Measurements from ENCODE around the gene SULT1A2. TPM values are rescaled to one million over a fixed set of nuclear protein-coding genes. Genes with fewer than 3 reads are reported as not detected.
"Not testable (repeated sequence)": the region's sequence is repeated elsewhere in the genome, so short reads cannot be mapped to it uniquely, and the experiment has no call there.

The SULT1A2 gene
- total RNA-seq, 2 experiments from 2014 or later, result 0.42 to 0.57 TPM

DNA sequence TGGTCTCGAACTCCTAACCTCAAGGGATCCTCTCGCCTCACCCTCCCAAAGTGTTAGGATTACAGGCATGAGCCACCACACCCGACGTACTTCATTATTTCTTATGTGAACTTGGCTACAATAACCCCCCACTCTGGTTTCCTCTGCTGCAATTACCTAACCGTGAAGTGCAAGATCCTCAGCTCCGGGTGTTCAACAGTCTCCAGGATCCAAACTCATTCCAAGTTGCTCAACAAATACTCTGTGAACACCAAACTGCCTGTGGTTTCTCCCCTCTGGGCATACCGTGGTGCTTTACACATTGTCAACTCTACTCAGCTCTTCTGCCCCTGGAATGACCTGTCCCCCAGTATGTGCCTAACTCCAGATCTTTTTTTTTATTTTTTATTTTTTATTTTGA is 19.8 kb upstream of the SULT1A2 start:
- DNase-seq (no peak), ATAC-seq (no peak)
- ChIA-PET CTCF (interaction anchor here (1.2 kb wide), 1 partner anchor 24 kb away, joined by 4 read pairs; no protein-coding TSS in a partner anchor), POLR2A (no interaction called here)
- Mint-ChIP-seq H3K27ac (no peak overlapping the region), H3K4me1 (ENCODE audit: low read depth) (peaks cover 3% of the 10 kb centered on the region), H3K27me3 (ENCODE audit: low read depth) (no peaks in the 10 kb centered on the region), H3K9me3 (ENCODE audit: insufficient read depth) (no peaks in the 10 kb centered on the region), H3K4me3 (no peak overlapping the region), H3K36me3 (ENCODE audit: low read depth) (peaks cover 12% of the 10 kb centered on the region)

DNA sequence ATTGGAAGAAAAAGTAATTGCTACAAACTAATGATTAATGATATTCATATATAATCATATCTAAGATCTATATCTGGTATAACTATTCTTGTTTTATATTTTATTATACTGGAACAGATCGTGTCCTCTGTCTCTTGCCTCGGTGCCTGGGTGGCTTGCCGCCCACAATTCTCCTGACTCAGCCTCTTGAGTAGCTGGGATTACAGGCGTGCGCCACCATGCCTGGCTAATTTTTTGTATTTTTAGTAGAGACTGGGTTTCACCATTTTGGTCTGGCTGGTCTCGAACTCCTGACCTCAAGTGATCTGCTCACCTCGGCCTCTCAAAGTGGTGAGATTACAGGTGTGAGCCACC is 19.4 kb upstream of the SULT1A2 start:
- DNase-seq; H3K4me1 Mint-ChIP-seq (ENCODE audit: low read depth); ATAC-seq; H3K4me3 Mint-ChIP-seq; H3K9me3 Mint-ChIP-seq (ENCODE audit: insufficient read depth); POLR2A ChIA-PET; H3K27me3 Mint-ChIP-seq (ENCODE audit: low read depth); H3K27ac Mint-ChIP-seq: not testable (repeated sequence)
- peaks cover 12% of the 10 kb centered on the region for H3K36me3 Mint-ChIP-seq (ENCODE audit: low read depth)
- CTCF ChIA-PET, result interaction anchor here (1.2 kb wide), 1 partner anchor 23 kb away, joined by 4 read pairs; no protein-coding TSS in a partner anchor

DNA sequence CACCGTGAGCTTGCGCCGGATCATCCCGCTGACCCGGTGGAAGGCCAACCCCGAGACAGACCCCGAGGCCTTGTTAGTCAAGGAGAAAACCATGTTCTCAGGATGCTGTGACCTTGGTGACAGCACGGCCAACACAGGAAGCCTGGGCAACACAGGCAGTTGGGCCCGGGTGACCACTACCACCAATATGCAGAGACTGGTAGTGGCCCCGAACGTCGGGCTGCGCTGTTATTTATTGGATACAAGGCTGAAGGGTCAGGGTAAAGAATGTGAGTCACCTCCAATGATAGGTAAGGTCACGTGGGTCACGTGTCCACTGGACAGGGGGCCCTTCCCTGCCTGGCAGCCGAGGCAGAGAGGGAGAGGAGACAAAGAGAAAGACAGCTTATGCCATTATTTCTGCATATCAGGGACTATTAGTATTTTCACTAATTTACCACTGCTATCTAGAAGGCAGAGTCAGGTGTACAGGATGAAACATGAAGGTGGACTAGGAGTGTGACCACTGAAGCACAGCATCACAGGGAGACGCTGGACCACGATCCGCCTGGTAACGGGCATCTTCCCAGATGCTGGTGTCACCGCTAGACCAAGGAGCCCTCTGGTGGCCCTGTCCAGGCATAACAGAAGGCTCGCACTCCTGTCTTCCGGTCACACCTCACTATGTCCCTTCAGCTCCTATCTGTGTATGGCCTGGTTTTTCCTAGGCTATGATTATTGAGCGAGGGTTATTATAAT is 18.8 kb upstream of the SULT1A2 start:
- ATAC-seq; H3K27ac Mint-ChIP-seq; H3K4me3 Mint-ChIP-seq; CTCF ChIA-PET; POLR2A ChIA-PET; H3K27me3 Mint-ChIP-seq (ENCODE audit: low read depth); H3K9me3 Mint-ChIP-seq (ENCODE audit: insufficient read depth); H3K4me1 Mint-ChIP-seq (ENCODE audit: low read depth): not testable (repeated sequence)
- DNase-seq, result peak; percentile 46
- peaks cover 11% of the 10 kb centered on the region for H3K36me3 Mint-ChIP-seq (ENCODE audit: low read depth)

DNA sequence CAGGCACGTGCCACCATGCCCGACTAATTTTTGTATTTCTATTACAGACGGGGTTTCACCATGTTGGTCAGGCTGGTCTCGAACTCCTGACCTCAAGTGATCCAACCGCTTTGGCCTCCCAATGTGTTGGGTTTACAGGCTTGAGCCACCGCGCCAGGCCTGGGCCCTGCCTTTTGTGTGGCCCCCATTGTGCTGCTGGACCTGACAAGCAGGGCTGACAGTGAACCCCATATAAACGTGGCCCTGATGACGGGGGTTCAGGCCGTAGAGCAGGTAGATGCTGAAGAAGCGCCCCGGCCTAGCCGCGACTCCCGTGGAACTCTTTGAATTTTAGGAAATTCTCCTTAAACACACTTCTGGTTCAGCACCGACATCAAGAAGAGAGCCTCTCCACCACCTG is 17.7 kb upstream of the SULT1A2 start:
- ATAC-seq; H3K27me3 Mint-ChIP-seq (ENCODE audit: low read depth); DNase-seq; H3K36me3 Mint-ChIP-seq (ENCODE audit: low read depth); POLR2A ChIA-PET; H3K27ac Mint-ChIP-seq; H3K4me3 Mint-ChIP-seq; CTCF ChIA-PET; H3K9me3 Mint-ChIP-seq (ENCODE audit: insufficient read depth): not testable (repeated sequence)
- peaks cover 12% of the 10 kb centered on the region for H3K4me1 Mint-ChIP-seq (ENCODE audit: low read depth)

DNA sequence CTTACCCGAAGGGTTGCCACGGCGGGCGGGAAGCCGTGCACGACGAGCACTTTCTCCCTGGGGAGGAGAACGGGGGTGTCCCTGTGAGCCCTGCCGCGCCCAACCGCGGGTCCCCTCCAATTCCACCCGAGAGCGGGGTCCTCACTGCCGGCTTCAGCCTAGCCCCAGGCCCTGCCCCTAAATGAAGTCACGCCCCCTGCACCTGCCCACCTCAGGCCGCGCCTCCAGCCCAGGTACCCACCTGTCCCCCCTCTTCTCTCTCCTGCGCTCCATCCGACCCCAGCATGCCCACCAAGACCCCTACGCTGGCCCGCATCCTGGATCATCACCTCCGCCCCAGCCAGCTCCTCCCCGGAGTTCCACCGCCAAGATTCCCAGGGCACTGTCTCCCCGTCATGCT is 17.1 kb upstream of the SULT1A2 start:
- H3K4me1 Mint-ChIP-seq (ENCODE audit: low read depth), result peaks cover 17% of the 10 kb centered on the region
- H3K27ac Mint-ChIP-seq; POLR2A ChIA-PET; H3K4me3 Mint-ChIP-seq; H3K36me3 Mint-ChIP-seq (ENCODE audit: low read depth); CTCF ChIA-PET; H3K27me3 Mint-ChIP-seq (ENCODE audit: low read depth); DNase-seq; H3K9me3 Mint-ChIP-seq (ENCODE audit: insufficient read depth); ATAC-seq: not testable (repeated sequence)

DNA sequence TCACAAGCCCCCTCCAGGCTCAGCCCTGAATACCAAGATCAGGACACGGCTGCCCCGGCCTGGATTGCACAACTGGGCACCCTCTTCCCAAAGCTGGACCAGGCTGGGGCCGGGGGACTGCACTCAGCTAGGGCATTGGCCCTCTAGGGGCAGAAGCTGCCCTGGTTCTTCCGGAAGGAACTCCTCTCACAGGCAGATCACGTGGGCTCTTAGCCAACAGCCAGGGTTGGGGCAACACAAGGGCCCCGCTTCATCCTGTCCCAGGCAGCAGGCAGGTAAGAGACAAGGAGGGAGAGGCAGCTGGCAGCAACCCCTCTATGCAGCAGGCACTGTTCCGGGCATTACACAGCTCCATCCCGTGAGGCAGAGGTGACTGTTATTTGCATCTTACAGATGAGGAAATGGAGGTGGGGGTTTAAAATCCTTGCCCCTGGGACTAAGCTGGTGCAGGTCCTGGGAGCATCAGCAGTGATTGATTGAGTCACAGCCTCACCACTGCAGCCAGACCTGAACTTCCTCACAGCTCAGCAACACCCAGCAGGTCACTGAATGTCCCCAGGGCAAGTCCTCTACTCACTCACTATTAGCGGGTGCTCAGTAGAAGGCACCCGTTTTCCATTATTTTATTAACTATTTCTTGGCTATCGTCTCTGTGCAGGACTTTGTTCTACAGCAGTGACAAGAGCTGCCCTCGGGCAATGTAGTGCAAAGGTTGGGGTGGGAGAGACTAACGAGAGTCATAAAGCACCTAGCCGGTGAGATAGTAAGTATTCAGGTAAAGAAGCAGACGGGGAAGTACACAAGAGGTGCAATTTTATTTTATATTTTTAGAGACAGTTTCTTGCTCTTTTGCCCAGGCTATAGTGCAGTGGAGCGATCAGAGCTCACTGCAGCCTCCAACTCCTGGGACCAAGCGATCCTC is 15.8 kb upstream of the SULT1A2 start:
- H3K4me3 Mint-ChIP-seq, result not testable (repeated sequence)

DNA sequence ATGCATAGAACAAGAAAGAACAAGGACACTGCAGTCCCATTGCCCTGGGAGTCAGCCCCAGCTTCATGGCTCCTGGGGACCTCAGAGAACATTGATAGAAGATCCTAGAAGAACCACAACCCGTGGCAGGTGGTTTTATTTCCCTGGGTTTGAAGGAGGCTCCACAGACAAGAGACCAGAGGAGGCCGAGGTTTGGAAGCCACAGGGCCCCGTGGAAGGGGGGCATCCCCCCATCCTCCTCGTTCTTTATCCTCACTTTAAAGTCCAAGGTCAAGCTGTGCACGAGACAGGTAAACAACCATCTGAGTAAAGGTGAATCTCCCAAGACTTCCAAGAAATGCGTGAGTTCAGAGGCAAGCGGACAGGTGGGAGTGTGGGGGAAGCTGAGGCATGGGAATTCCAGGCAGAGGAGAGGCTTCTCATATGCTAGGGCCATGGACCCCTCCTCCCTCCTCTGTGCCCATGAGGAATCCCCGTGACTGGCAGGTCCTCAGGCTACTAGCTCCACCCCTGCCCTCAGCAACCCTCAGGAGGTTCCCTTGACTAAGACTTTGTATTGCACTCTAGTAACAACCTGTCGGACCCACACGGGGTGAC is 13.8 kb upstream of the SULT1A2 start:
- no peak overlapping the region for H3K4me3 Mint-ChIP-seq
- peak overlapping the region; percentile 45 for H3K27ac Mint-ChIP-seq
- H3K9me3 Mint-ChIP-seq (ENCODE audit: insufficient read depth), result no peaks in the 10 kb centered on the region
- peaks cover 1% of the 10 kb centered on the region for H3K36me3 Mint-ChIP-seq (ENCODE audit: low read depth)
- ChIA-PET POLR2A (no interaction called here), CTCF (interaction anchor here (0.5 to 1.2 kb wide), 2 partner anchors 23 to 340 kb away, joined by 3 read pairs; partner anchors contain the start of gene NFATC2IP)
- no peak for DNase-seq
- H3K27me3 Mint-ChIP-seq (ENCODE audit: low read depth), result no peaks in the 10 kb centered on the region
- H3K4me1 Mint-ChIP-seq (ENCODE audit: low read depth), result peaks cover 17% of the 10 kb centered on the region
- ATAC-seq, result no peak

More for the DNA sequence above, 15.8 kb upstream of the SULT1A2 start:
- ATAC-seq, result peak; percentile 95
- H3K27me3 Mint-ChIP-seq (ENCODE audit: low read depth); H3K36me3 Mint-ChIP-seq (ENCODE audit: low read depth); DNase-seq; H3K9me3 Mint-ChIP-seq (ENCODE audit: insufficient read depth); POLR2A ChIA-PET; H3K27ac Mint-ChIP-seq; CTCF ChIA-PET: not testable (repeated sequence)
- peaks cover 17% of the 10 kb centered on the region for H3K4me1 Mint-ChIP-seq (ENCODE audit: low read depth)

DNA sequence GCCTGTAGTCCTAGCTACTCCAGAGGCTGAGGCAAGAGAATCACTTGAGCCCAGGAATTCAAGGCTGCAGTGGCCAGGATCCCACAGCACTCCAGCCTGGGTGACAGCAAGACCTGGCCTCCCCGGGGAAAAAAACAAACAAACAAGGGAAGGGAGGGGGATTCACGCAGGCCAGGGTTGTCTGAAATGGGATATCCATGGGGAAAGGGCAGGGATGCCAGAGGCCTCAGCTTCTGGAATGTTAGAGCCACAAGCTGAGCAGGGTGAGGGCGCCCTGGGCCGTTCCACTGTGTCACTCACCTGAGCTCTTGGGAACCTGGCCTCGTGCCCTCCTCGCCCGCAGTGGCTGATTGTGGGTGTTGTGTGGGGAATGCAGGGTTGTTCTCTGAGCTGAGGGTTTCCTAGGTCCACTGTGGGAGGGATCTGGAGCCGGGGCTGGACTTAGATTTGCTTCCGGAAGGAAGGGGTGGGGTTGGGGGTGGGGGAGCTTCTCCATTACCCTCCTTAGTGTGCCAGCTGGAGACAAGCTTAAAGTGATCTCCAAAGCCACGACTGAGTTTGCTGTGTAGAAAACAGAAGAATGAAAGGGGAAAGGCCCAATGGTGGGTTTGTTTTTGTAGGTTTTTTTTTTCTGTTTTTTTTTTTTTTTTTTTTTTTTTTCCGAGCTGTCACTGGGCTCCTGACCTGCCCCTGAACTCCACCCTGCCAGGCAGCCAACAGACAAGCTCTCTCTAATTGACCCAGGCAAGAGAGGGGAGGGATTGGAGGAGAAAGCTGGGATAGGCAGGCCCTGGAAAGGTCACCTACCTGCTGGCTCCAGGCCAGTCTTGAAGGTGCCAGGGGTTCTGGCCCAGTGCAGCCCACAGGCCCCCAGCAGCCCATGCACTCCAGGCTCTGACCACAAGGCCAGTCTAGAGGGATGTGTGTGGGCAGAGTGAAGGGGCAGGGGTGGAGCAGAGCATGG is 13.1 kb upstream of the SULT1A2 start, which contains the start of gene SULT1A1:
Gene SULT1A1, minus strand, starts transcription at position 414 of the 964 bp plus-strand sequence. CDS start 1,189 bp downstream, outside the sequence.
- ATAC-seq (no peak), DNase-seq (no peak)
- CTCF ChIA-PET, result no interaction called here
- no peaks in the 10 kb centered on the region for H3K9me3 Mint-ChIP-seq (ENCODE audit: insufficient read depth)
- H3K27me3 Mint-ChIP-seq (ENCODE audit: low read depth), result no peaks in the 10 kb centered on the region
- POLR2A ChIA-PET, result no interaction called here
- H3K27ac Mint-ChIP-seq, result peak within 1 kb of the TSS; percentile 55
- peaks cover 1% of the 10 kb centered on the region for H3K36me3 Mint-ChIP-seq (ENCODE audit: low read depth)
- H3K4me1 Mint-ChIP-seq (ENCODE audit: low read depth), result peaks cover 17% of the 10 kb centered on the region
- H3K4me3 Mint-ChIP-seq, result no peak within 1 kb of the TSS

DNA sequence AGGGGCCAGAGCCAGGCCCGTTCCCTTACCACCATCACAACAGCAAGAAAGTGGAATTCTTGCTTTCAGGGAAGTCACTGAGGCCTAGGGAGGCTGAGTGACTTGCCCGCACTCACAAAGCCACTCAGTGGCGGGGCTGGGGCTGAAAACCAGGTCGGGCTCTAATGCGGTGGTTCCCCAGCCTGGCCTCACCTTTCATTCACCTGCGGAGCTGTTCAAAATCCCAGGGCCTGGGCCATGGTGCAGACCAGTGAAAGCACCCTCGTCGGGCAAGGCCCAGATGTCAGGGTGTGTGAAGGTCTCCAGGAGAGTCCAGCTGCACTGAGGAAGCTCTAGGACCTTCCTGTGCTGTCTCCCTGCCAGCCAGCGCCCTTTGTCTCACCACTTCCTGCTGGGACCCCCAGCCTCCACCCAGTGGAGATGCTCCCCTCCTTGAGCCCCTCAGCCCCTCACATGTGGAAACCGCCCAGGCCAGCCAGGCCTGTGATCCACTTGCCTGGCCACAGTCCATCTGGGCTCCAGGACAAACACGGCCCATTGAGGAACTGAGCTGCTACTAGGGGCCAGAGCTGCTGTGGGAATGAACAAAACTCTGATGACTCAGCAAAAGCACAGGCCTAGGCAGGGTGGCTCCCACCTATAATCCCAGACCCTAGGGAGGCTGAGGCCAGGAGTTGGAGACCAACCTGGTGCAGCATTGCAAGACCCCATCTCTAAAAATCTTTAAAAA is 12.2 kb upstream of the SULT1A2 start:
- H3K27me3 Mint-ChIP-seq (ENCODE audit: low read depth); H3K36me3 Mint-ChIP-seq (ENCODE audit: low read depth); POLR2A ChIA-PET; CTCF ChIA-PET; DNase-seq; H3K9me3 Mint-ChIP-seq (ENCODE audit: insufficient read depth); H3K4me3 Mint-ChIP-seq; ATAC-seq: not testable (repeated sequence)
- Mint-ChIP-seq H3K27ac (peak overlapping the region; percentile 55), H3K4me1 (ENCODE audit: low read depth) (peaks cover 17% of the 10 kb centered on the region)

DNA sequence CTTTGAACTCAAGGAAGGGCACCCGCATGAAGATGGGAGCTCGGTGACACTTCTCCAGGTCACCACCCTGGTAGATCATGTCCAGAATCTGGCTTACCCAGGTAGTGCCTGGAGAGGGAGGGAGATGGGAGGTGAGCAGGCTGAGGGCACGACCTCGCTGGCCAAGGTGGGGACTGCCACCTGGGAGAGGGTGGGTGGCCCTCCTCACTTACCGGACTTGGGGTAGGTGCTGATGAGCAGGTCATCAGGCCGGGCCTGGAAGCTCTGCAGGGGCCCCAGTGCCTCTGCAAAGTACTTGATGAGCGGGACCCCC is 11.6 kb upstream of the SULT1A2 start:
- DNase-seq; H3K36me3 Mint-ChIP-seq (ENCODE audit: low read depth); POLR2A ChIA-PET; H3K27me3 Mint-ChIP-seq (ENCODE audit: low read depth); H3K4me3 Mint-ChIP-seq; H3K27ac Mint-ChIP-seq; ATAC-seq; H3K9me3 Mint-ChIP-seq (ENCODE audit: insufficient read depth); CTCF ChIA-PET: not testable (repeated sequence)
- peaks cover 17% of the 10 kb centered on the region for H3K4me1 Mint-ChIP-seq (ENCODE audit: low read depth)
